Activated CD4-positive, alpha-beta memory T cell treated with anti-CD3 and anti-CD28 coated beads for 36 hours (primary cell): ENCODE data around the gene CNTRL. TPM values are rescaled to one million over a fixed set of nuclear protein-coding genes. Genes with fewer than 3 reads are reported as not detected.

ENCODE experiments used
- CTCF ChIA-PET: fragments of 350-600 bp; sonication (Branson Sonifier 250); formaldehyde crosslinking; loops from one replicate; lab custom pipeline; 2021; ENCODE audit warnings: antibody characterized with exemption, inconsistent platforms; lab: Charles Lee
- POLR2A ChIA-PET: fragments of 350-600 bp; sonication (Branson Sonifier 250); formaldehyde crosslinking; loops from one replicate; lab custom pipeline; 2021; ENCODE audit warnings: antibody characterized with exemption; lab: Charles Lee
- DNase-seq: peaks from one replicate; pipeline ENCODE4 v3.0.0-alpha.2; 2020
- H3K27ac Mint-ChIP-seq: one replicate; pipeline ENCODE4 v1.8.0; 2021; ENCODE audit warnings: mixed read lengths
- H3K27me3 Mint-ChIP-seq: one replicate; pipeline ENCODE4 v1.8.0; 2021; ENCODE audit warnings: mixed read lengths
- H3K36me3 Mint-ChIP-seq: one replicate; pipeline ENCODE4 v1.8.0; 2021; ENCODE audit warnings: mixed read lengths
- H3K4me1 Mint-ChIP-seq: one replicate; pipeline ENCODE4 v1.8.0; 2021; ENCODE audit warnings: low read depth, mixed read lengths
- H3K4me3 Mint-ChIP-seq: one replicate; pipeline ENCODE4 v1.8.0; 2021; ENCODE audit warnings: mild to moderate bottlenecking, mixed read lengths
- H3K9me3 Mint-ChIP-seq: one replicate; pipeline ENCODE4 v1.8.0; 2021; ENCODE audit warnings: mixed read lengths
- intact Hi-C: fragments of 100-400 bp; cut with micrococcal nuclease; formaldehyde crosslinking; loops from one replicate; pipeline ENCODE4 v1.15.1; 2023
- total RNA-seq, 2 experiments: library from RNA; stranded (reverse); gene quantifications; one replicate each; pipeline ENCODE4 v1.2.3, GENCODE V29; 2021

CNTRL gene
- total RNA-seq, 2 experiments from 2014 or later = 60.0 to 65.1 TPM

DNA sequence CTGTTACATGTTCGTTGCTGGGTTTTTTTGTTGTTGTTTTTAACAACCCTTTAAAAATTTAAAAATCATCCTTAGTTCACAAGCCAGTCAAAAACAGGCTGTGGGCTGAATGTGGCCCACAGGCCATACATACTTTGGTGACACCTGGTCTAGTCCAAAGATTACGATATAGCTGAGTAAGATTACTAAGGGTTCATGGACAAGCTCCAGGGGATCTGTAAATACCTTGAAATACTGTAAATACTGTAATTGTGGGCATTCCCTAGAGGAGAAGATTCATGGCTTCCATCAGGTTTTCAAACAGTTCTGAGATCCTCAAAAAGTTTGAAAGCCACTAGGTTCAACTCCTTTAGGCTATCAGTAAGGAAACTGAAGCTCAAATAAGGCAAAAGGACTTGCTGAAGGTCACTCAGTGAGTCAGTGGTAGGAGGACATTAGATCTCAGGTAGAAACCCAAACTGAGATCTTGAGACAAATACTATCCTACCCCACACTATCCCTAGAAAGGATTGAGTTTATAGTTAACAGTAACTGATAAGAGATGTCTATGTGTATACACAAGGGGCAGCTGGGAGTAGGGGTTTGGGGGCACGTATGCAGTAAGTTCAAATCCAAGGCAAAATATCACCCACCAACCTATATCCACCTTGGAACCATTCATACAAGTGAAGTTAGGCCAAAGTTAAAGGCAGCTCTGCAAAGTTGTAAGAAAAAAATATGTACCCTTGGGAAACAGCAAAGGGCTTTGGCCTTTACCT lies 109.1 kb downstream of the CNTRL start:
- no peak for DNase-seq
- peak overlapping the region; percentile 60 for H3K27ac Mint-ChIP-seq
- no peaks in the 10 kb centered on the region for H3K9me3 Mint-ChIP-seq
- CTCF ChIA-PET = interaction anchor here (0.7 to 1.7 kb wide), 3 partner anchors 11 to 29 kb away, joined by 3 to 6 read pairs (median 5); no protein-coding TSS in a partner anchor
- intact Hi-C loops = no loop called here
- peaks cover 50% of the 10 kb centered on the region for H3K4me1 Mint-ChIP-seq
- peaks cover 38% of the 10 kb centered on the region for H3K36me3 Mint-ChIP-seq
- POLR2A ChIA-PET = no interaction called here
- no peak overlapping the region for H3K4me3 Mint-ChIP-seq
- H3K27me3 Mint-ChIP-seq = no peaks in the 10 kb centered on the region

GRCh38 chr9:121184463-121184862 lies 109.7 kb downstream of the CNTRL start:
- H3K9me3 Mint-ChIP-seq = no peaks in the 10 kb centered on the region
- H3K4me1 Mint-ChIP-seq = peaks cover 55% of the 10 kb centered on the region
- intact Hi-C loops = no loop called here
- DNase-seq = no peak
- H3K4me3 Mint-ChIP-seq = no peak overlapping the region
- H3K36me3 Mint-ChIP-seq = peaks cover 38% of the 10 kb centered on the region
- peak overlapping the region; percentile 72 for H3K27ac Mint-ChIP-seq
- ChIA-PET CTCF (interaction anchor here (0.7 to 1.7 kb wide), 3 partner anchors 12 to 29 kb away, joined by 3 to 6 read pairs (median 5); no protein-coding TSS in a partner anchor), POLR2A (no interaction called here)
- no peaks in the 10 kb centered on the region for H3K27me3 Mint-ChIP-seq

- no peak for DNase-seq
- POLR2A ChIA-PET = interaction anchor here (1.4 to 2.6 kb wide), 2 partner anchors 14 to 17 kb away, joined by 7 to 10 read pairs; partner anchors contain the start of gene RAB14
- peaks cover 34% of the 10 kb centered on the region for H3K36me3 Mint-ChIP-seq
- intact Hi-C loops = loop anchor here (5.0 kb wide), 1 partner anchor 108 kb away; no protein-coding TSS in a partner anchor
- no peaks in the 10 kb centered on the region for H3K27me3 Mint-ChIP-seq
- H3K4me1 Mint-ChIP-seq = peaks cover 59% of the 10 kb centered on the region
- H3K9me3 Mint-ChIP-seq = no peaks in the 10 kb centered on the region
- CTCF ChIA-PET = interaction anchor here (0.5 to 1.7 kb wide), 5 partner anchors 9 to 28 kb away, joined by 3 to 6 read pairs (median 4); no protein-coding TSS in a partner anchor
- H3K27ac Mint-ChIP-seq = peak overlapping the region; percentile 83
- no peak overlapping the region for H3K4me3 Mint-ChIP-seq
These were observed 110.5 kb downstream of the CNTRL start for GRCh38 chr9:121185178-121185745.

- POLR2A ChIA-PET = interaction anchor here (1.4 to 2.6 kb wide), 2 partner anchors 13 to 16 kb away, joined by 7 to 10 read pairs; partner anchors contain the start of gene RAB14
- Mint-ChIP-seq H3K36me3 (peaks cover 31% of the 10 kb centered on the region), H3K27ac (peak overlapping the region; percentile 83), H3K4me1 (peaks cover 64% of the 10 kb centered on the region), H3K9me3 (no peaks in the 10 kb centered on the region), H3K27me3 (no peaks in the 10 kb centered on the region), H3K4me3 (no peak overlapping the region)
- CTCF ChIA-PET = interaction anchor here (0.5 to 1.7 kb wide), 7 partner anchors 9 to 92 kb away, joined by 3 to 6 read pairs (median 4); no protein-coding TSS in a partner anchor
- intact Hi-C loops = loop anchor here (5.0 kb wide), 1 partner anchor 109 kb away; no protein-coding TSS in a partner anchor
- DNase-seq = no peak
These were observed 111.1 kb downstream of the CNTRL start for GRCh38 chr9:121185774-121186403.

DNA sequence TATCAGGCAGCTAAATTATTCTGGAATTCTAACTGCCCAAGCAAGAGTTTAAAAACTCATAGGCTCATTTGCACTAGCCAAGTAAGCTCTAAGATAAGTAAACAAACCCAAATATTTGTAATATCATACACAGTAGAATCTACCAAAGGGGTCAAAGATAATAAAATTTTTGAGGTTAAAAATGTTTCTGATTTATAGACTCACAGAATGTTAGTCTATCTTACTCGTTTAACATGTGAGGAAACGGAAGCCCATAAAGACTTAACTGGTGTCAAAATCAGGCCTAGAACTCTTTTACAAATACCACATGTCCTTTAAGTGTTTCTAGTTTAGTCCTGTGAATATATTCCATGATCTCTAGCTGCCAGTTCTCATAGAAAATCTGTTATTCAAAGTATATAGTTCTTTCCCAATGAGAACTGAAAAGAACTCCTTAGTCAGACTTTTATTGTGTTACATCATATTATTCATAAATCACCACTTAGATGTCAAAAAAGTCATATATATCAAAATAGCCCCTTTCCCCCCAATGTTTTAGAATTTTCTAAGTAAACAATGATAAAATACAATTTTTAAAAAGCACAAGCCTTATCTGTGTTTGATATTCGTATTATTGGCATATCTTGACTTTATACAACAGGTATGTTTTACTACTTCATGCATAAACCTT lies 113.0 kb downstream of the CNTRL start:
- H3K9me3 Mint-ChIP-seq = no peaks in the 10 kb centered on the region
- ChIA-PET CTCF (interaction anchor here (1.0 kb wide), 1 partner anchor 18 kb away, joined by 4 read pairs; no protein-coding TSS in a partner anchor), POLR2A (interaction anchor here (2.6 kb wide), 1 partner anchor 11 kb away, joined by 10 read pairs; no protein-coding TSS in a partner anchor)
- peaks cover 22% of the 10 kb centered on the region for H3K36me3 Mint-ChIP-seq
- DNase-seq = no peak
- H3K27me3 Mint-ChIP-seq = no peaks in the 10 kb centered on the region
- peaks cover 79% of the 10 kb centered on the region for H3K4me1 Mint-ChIP-seq
- H3K4me3 Mint-ChIP-seq = no peak overlapping the region
- H3K27ac Mint-ChIP-seq = peak overlapping the region; percentile 5
- intact Hi-C loops = loop anchor here (5.0 kb wide), 1 partner anchor 110 kb away; no protein-coding TSS in a partner anchor

GRCh38 chr9:121189006-121189405 lies 114.3 kb downstream of the CNTRL start:
- Mint-ChIP-seq H3K36me3 (peaks cover 17% of the 10 kb centered on the region), H3K4me3 (no peak overlapping the region), H3K4me1 (peaks cover 80% of the 10 kb centered on the region), H3K27ac (peak overlapping the region; percentile 38), H3K27me3 (no peaks in the 10 kb centered on the region), H3K9me3 (no peaks in the 10 kb centered on the region)
- ChIA-PET CTCF (interaction anchor here (1.4 kb wide), 1 partner anchor 90 kb away, joined by 4 read pairs; no protein-coding TSS in a partner anchor), POLR2A (no interaction called here)
- no peak for DNase-seq
- intact Hi-C loops = loop anchor here (1.0 to 5.0 kb wide), 2 partner anchors 11 to 112 kb away; no protein-coding TSS in a partner anchor

GRCh38 chr9:121189660-121190059 lies 114.9 kb downstream of the CNTRL start:
- Mint-ChIP-seq H3K4me3 (no peak overlapping the region), H3K27ac (no peak overlapping the region), H3K36me3 (peaks cover 13% of the 10 kb centered on the region), H3K27me3 (no peaks in the 10 kb centered on the region), H3K4me1 (peaks cover 78% of the 10 kb centered on the region), H3K9me3 (no peaks in the 10 kb centered on the region)
- CTCF ChIA-PET = interaction anchor here (1.4 kb wide), 1 partner anchor 89 kb away, joined by 4 read pairs; no protein-coding TSS in a partner anchor
- intact Hi-C loops = loop anchor here (1.0 to 5.0 kb wide), 2 partner anchors 11 to 112 kb away; no protein-coding TSS in a partner anchor
- POLR2A ChIA-PET = no interaction called here
- no peak for DNase-seq

GRCh38 chr9:121191235-121191634 lies 116.5 kb downstream of the CNTRL start:
- peaks cover 78% of the 10 kb centered on the region for H3K4me1 Mint-ChIP-seq
- H3K27me3 Mint-ChIP-seq = no peaks in the 10 kb centered on the region
- POLR2A ChIA-PET = no interaction called here
- H3K9me3 Mint-ChIP-seq = no peaks in the 10 kb centered on the region
- H3K4me3 Mint-ChIP-seq = no peak overlapping the region
- CTCF ChIA-PET = no interaction called here
- H3K36me3 Mint-ChIP-seq = peaks cover 5% of the 10 kb centered on the region
- peak overlapping the region; percentile 9 for H3K27ac Mint-ChIP-seq
- DNase-seq = no peak
- intact Hi-C loops = no loop called here

DNA sequence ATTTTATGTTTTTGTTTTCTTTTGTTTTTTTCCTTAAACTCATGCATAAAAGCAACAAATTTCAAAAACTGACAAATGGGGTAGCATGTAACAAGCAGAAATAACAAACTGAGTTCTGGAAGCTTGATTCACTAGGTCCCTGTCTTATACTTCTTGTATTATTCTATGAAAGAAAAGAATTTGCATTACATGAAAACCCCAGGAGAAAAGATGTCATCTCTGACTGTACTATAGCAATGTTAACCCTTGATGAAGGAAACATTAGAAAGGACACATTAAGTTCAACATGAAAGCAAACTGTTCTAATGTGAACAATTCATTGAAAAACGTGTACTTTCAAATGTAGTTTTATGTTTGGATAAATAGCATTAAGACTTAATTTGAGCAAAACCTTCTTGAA lies 117.8 kb downstream of the CNTRL start:
- no peaks in the 10 kb centered on the region for H3K27me3 Mint-ChIP-seq
- CTCF ChIA-PET = interaction anchor here (1.6 kb wide), 1 partner anchor 9 kb away, joined by 8 read pairs; the partner anchor contains the start of gene RAB14
- POLR2A ChIA-PET = interaction anchor here (1.2 to 1.7 kb wide), 2 partner anchors 9 to 11 kb away, joined by 3 to 4 read pairs; partner anchors contain the start of gene RAB14
- H3K36me3 Mint-ChIP-seq = peaks cover 2% of the 10 kb centered on the region
- H3K4me3 Mint-ChIP-seq = no peak overlapping the region
- no peak for DNase-seq
- no peaks in the 10 kb centered on the region for H3K9me3 Mint-ChIP-seq
- H3K4me1 Mint-ChIP-seq = peaks cover 80% of the 10 kb centered on the region
- intact Hi-C loops = no loop called here
- H3K27ac Mint-ChIP-seq = no peak overlapping the region

GRCh38 chr9:121192959-121193640 lies 118.3 kb downstream of the CNTRL start:
- no peak overlapping the region for H3K27ac Mint-ChIP-seq
- intact Hi-C loops = no loop called here
- H3K27me3 Mint-ChIP-seq = no peaks in the 10 kb centered on the region
- peaks cover 2% of the 10 kb centered on the region for H3K36me3 Mint-ChIP-seq
- ChIA-PET POLR2A (interaction anchor here (1.2 to 1.7 kb wide), 2 partner anchors 8 to 12 kb away, joined by 3 to 4 read pairs; partner anchors contain the start of gene RAB14), CTCF (interaction anchor here (0.5 to 1.6 kb wide), 2 partner anchors 9 to 30 kb away, joined by 3 to 8 read pairs; partner anchors contain the start of gene RAB14)
- H3K4me1 Mint-ChIP-seq = peaks cover 80% of the 10 kb centered on the region
- no peak overlapping the region for H3K4me3 Mint-ChIP-seq
- DNase-seq = no peak
- H3K9me3 Mint-ChIP-seq = no peaks in the 10 kb centered on the region
